GM21390 (cell line): ENCODE data around the gene IGSF11.
"Not testable (repeated sequence)": the region's sequence is repeated elsewhere in the genome, so short reads cannot be mapped to it uniquely, and the experiment has no call there.

Experiments used
- ATAC-seq: cut with Tn5 transposase; IDR thresholded peaks from one replicate; pipeline ENCODE4 v1.9.1; 2021; ENCODE audit not compliant: unreplicated experiment

IGSF11 gene, protein sequence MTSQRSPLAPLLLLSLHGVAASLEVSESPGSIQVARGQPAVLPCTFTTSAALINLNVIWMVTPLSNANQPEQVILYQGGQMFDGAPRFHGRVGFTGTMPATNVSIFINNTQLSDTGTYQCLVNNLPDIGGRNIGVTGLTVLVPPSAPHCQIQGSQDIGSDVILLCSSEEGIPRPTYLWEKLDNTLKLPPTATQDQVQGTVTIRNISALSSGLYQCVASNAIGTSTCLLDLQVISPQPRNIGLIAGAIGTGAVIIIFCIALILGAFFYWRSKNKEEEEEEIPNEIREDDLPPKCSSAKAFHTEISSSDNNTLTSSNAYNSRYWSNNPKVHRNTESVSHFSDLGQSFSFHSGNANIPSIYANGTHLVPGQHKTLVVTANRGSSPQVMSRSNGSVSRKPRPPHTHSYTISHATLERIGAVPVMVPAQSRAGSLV

DNA sequence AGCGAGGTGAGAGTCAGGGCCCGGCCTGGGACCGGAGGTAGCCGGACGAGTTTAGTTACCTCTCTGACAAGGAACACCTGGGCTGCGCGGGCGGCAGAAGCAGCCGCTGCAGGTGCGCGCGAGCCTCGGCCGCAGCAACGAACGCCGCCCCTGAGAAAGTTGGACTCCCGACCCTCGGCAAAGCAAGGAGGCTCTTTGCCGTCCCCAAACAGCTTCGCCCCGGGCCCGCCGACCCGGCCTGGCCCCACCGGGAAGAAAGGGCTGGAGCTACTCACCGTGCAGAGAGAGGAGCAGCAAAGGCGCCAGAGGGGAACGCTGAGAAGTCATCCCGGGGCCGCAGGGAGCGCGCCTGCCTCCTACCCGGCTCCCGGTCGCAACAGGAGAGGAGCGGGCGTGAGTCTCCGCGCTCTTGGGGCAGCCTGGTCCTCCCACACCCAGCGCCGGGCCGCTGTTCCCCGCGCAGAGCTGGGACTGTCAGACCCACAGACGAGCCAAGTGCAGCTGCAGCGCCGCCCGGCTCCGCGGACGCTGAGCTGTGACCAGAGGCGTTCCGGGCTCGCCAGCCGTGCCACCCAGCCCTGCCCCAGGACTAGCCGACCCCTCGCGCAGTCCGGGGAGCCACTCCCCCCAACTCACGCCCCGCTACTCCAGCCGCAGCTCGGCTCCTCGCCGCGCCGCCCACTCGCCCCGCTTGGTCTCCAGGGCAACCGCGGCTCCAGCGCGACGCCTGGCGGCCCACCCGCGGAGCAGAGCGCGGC is at the start of gene IGSF11:
TSS of gene IGSF11 (minus strand) at position 591 of the 758 bp plus-strand sequence. CDS start at position 327, 264 bp downstream.
- peak; percentile 98 for ATAC-seq

DNA sequence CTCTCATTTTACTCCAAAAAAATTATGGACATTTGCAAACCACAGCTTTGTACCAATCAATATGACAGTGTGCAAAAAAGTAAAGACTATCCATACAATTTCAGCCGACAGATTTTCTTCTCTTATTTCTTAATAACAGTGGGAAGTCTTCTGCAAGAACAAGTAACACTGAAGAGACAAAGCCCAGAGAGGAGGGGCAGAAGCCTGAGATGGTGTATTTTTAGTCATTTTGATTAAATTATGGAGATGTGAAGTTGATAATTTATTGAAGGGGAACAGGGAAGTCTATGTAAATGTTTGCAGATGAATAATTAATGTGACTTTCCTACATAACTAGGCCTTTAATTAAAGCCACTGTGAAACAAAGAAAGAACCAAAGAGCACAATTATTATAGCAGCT is 45.7 kb upstream of the IGSF11 start:
- no peak for ATAC-seq

DNA sequence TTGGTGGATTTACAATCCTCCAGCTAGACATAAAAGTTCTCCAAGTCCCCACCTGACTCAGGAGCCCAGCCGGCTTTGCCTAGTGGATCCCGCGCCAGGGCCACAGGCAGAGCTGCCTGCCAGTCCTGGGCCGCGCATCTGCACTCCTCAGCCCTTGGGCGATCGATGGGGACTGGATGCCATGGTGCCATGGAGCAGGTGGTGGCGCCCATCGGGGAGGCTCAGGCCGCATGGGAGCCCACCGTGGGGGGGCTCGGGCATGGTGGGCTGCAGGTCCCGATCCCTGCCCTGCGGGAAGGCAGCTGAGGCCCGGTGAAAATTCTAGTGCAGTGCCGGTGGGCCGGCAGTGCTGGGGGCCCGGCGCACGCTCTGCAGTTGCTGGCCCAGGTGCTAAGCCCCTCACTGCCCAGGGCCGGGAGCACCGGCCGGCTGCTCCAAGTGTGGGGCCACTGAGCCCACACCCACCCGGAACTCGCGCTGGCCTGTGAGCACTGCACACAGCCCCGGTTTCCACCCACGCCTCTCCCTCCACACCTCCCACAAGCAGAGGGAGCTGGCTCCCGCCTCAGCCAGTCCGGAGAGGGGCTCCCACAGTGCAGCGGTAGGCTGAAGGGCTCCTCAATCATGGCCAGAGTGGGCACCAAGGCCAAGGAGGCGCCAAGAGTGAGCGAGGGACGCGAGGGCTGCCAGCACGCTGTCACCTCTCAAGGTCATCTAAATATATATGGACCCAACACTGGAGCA is 38.8 kb upstream of the IGSF11 start:
- ATAC-seq: no peak

DNA sequence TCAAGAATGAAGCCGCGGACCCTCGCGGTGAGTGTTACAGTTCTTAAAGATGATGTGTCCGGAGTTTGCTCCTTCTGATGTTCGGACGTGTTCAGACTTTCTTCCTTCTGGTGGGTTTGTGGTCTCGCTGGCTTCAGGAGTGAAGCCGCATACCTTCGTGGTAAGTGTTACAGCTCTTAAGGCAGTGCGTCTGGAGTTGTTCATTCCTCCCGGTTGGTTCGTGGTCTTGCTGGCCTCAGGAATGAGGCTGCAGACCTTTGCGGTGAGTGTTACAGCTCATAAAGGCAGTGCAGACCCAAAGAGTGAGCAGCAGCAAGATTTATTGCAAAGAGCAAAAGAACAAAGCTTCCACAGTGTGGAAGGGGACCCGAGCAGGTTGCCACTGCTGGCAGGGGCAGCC is 37.8 kb upstream of the IGSF11 start:
- ATAC-seq: not testable (repeated sequence)

DNA sequence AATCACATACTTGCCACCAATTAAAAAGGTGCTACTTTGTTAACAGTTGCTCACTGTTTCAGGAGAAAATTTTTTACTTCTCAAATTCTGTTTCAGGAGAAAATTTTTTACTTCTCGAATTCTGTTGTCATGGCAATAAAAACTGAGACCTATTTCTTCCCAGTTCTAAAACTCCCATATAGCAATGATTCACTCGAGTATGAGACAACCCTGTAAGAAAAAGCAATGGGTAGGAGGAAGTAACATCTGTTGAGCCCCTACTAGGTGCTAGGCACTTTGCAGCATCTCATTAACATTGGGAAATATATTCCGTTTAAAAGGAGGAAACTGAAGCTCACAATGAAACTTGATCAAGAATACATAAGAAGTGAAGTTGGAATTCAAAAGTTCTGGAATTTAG is 35.1 kb upstream of the IGSF11 start:
- no peak for ATAC-seq

DNA sequence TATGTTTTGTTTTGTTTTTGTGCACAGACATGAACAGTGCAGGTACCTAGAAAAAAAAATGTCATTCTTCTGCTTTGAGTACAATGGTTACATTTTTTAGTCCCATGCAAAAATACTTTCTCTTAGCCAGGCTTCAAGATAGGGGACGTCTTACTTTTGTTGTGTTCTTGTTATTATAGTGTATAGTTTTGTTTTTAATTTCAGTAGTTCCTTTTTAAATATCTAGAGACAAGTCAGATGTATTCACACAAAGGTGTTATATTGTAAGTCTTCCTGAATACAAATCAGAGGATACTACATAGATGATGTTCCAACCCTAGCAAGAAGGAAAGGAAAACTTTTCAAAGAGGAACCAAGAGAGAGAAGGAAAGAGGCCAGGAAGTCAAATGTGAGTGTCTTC is 28.8 kb upstream of the IGSF11 start:
- no peak for ATAC-seq

DNA sequence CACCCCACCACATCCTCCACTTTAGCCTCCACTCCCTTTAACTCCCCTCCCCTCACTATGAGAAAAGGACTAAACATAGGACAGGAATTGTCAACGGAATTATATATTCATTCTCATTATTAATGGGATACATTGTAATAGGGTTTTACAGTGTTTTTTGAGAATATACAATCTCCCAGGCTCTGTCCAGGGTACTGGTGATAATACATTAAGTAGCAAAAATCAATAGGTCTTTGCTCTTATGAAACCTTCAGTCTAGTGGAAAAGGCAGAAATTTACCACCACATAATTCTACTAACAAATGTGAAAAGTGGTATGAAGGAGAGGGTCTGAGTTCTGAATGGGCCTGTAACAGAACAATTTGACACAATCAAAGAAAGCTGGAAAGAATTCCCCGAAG is 28.2 kb upstream of the IGSF11 start:
- ATAC-seq: no peak

DNA sequence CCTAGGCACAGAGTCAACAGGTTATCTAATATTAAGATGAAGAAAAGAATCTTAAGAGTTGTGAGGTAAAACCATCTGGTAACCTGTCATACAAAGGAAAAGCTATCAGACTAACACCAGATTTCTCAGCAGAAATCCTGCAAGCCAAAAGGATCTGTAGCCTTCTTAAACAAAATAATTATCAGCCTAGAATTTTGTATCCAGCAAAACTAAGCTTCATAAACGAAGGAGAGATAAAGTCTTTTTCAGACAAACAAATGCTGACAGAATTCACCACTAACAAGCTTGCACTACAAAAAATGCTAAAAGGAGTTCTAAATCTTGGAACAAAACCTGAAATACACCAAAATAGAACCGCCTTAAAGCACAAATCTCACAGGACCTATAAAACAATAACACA is 9.9 kb upstream of the IGSF11 start:
- ATAC-seq: no peak

DNA sequence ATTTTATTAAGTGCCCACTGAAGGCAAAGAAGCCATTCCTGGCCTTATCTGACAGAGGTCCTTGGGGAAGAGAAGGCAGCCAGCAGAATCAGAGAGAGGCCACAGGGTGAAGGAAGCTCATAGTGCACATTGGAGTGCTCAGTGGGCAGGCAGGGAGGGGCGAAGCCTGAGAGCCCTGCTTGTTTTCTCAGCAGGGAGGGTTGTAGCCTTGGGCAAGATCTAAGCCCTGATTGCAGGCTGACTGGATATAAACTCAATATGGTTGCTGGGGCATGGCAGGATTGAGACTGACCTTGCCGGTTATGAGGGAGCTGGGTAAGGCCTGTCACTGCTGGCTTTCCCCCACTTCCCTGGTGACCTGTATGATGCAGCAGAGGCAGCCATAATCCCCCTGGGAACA is 7.5 kb upstream of the IGSF11 start:
- no peak for ATAC-seq

DNA sequence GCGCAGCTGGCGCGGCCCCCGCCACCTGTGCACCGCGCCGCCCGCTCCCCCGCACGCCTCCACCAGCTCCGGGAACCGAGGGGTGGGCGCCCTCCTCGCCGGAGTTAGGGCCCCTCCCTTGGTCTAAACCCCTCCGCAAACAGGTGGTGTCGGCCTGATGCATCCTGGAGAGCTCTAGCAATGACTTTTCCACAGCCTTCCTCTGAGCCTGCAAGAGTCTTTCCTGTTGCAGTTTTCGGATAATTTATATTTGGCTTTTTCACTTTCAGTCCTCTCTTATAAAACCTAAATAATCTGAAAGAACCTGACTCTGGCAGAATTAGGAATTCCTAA is 334 bp upstream of the IGSF11 start:
- peak; percentile 30 for ATAC-seq

DNA sequence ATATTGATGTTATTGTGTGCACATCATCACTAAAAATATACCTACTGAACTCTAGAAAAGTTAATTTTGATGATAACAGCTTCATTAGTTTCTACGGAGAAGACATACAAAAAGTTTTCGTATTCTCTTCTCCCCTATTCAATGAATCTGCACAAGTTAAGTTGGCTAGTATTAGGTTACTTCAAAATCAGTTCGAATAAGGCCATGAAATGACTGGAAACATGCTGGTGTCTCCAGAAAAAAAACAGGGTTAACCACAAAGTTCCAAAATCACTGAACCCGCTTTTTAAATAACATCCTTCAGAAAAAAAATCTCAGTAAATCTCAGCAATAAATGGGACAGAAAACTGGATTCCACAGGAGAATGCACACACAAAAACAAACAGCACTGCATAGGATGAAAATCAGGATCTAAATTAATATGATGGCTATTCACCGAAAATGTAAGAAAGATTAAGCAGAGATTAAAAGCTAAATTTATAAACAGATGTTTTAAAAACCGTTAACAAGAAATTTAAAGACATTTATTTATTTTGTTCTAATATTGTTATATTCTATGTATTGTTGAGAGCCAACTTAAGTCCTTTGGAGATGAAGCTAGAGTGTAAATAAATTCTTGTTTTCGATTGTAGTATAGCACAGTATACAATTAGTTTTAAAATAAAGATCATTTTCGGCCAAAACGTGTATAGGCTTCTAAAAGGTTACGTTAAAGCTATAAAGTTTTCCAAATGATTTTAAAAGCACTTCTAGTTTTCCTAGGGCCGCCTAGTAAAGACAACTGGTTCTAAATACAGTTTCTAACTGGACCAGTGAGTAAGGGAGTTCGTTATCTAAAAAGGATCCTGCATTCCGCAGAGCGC is 1.0 kb downstream of the IGSF11 start:
- no peak for ATAC-seq

DNA sequence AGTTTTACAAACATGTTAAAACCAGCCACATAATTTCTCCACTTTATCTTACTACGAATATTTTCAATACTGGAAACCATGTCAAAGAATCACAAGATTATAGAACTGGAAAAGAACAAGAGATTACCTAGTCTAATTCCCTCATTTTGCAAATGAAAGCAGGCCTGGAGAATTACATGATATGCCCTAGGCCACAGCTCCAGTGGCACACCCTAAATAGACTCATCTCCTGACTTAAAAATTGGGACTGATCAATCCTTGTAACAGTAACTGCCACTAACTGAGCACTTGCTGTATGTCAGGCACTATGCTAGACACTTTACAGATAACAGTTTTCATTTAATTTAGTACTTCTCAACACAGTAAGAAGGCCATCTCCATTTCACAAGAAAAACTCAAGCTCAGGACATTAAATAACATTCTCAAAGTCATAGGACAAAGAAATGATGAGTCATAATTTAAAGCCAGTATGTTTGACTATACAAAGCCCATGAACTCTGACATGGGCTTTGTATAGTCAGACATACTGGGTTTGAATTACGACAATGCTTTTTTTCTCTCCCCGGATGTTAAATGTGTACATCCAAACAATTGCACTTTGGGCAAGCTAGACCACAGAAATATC is 9.4 kb downstream of the IGSF11 start:
- no peak for ATAC-seq

DNA sequence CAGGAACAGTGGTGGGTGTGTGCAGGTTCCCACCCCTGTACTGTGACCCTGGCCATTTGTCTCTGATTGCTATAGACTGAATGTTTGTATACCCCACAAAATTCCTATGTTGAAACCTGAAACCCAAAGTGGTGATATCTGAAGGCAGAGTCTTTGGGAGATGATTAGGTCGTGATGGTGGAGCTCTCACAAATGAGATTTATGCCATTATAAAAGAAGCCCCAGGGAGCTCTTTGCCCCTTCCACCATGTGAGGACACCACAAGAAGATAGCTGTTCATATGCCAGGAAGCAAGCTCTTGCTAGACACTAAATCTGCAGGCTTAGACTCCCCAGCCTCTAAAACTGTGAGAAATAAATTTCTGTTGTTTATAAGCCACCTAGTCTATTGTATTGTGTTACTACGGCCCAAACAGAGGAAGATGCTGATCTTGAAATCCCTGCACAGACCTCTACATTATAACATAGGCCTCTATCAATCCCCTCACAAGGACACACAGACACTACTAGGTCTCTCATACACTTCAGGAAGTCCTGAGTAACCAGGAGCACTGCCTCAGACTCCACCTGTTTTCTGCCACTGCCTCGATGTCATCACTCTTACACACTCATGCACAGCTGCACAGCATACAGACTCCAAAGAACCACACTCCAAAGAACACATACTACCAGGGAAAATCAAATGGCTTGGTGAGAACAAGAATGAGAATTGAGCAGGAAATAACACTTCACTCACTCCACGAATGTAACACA is 14.7 kb downstream of the IGSF11 start:
- no peak for ATAC-seq

DNA sequence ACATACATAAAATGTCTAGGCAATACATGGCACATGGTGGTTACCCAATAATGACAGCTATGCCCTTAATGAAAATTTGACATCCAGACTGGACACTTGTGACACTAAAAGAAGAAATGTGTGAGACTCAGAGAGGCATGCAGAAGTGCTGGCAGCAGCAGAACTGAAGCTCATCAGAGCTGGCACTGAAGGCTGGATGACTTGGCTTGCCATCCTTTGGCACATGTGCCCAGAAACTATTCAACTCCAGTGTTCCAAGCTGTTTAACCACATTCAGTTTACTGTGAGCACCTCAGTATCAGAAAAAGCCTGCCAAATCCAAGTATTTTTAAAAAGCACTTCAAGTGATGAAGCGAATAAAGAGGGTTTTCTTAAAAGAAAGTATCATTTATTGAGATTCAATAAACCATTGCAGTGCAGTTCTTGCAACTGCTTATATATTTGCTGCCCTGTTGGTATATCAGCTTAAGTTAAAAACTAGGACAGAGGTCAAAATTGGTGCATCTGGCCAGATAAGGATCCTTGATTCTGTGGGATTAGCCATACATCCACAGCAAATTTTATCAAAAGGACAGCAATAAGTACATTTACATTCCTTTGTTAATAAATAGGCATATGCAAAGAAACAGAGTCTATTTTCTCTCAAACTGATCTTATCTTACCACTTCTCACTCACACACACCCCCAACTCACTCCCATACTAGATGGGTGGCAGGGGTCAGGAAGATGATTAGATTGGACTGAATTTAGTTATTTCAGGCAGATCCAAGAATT is 15.8 kb downstream of the IGSF11 start:
- no peak for ATAC-seq

DNA sequence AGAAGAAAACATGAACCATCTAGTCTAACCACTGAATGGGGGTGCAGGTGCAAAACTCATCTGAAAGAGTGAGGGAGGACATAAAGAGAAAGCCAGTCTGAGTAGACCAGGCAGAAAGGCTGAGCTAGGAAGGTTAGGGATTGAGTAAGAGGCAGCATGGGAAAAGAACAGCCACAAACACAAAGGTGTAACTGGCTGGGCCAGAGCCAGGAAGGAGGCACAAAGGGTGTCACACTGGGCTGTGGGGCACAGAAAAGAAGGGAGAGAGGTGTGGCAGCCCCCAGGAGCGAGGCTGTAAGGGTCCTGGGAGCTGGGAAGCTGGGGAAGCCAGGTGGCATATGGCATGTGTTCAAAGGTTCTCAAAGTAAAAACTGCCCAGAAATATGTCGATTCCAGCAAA is 18.7 kb downstream of the IGSF11 start:
- no peak for ATAC-seq

DNA sequence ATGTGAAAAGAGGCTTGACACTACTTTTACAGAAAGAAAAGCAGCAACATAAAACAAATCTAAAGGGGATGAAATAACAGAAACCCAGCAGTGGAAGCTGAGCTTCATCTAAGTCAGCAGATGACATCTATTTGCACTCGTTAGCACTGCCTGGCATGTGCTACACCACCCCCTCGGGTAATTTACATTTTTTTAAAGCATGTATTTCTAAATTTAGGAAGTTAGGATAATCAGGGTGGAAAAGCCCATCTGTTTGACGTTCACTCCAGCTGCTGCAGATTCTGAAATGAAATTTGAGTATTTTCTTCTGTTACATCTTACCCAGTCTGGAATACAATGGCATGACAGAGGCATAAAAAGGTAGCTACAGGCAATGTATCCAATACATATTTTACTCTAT is 20.7 kb downstream of the IGSF11 start:
- no peak for ATAC-seq

DNA sequence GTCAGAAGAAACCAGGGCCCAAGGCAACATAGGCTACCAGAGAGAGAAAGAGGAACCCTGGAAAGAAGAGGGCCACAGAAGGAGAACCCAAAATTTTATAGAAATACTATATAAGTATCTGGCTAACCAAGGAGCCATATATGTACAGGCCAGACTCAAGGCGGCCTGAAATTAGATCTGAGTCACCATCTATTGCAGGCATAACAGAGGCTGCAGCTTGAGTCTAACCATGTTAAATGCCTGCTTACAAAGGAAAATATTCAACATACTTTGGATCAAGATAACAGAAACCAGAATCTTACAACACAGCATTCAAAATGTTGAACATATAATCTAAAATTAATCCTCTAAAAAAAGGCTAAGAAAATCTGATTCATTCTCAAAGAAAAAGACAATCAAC is 23.1 kb downstream of the IGSF11 start:
- no peak for ATAC-seq

DNA sequence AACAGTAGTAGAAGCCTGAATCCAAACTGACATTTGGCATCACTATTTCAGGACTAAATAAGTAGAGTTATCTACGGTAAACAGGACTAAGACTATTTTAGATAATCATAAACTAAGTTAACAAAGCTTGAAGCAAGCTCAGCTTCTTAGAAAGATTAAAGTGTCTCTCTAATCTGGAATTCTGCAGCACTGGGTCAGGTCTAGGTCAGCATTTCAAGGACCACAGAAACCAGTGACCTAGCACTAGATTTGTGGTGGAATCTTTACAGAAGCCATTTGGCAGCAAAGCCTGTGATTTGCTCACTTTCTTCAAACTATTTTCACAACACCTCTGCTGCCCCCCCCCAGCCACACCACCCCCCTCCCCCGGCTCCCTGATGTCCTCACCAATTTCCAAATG is 37.5 kb downstream of the IGSF11 start:
- ATAC-seq: no peak

DNA sequence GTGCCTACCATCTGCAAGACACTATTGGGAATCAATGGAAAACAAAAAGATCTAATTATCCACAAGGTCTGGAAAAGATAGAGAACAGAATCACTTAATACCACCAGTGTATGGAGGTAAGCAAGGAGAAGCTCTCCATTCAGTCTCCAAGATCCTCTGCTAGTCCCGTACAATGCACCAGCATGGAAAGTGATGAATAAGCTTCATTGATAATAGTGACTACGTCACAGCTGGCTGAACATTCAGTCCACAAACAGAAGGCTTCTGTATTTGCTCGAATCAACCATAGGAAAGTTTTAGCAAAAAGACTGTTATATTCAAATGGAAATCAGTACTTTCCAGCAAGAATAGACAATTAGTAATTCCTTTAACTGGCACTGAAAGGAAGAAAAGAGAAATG is 42.9 kb downstream of the IGSF11 start:
- no peak for ATAC-seq
